Uterus (tissue), 2 donors: ENCODE results near the gene RTCB.

ENCODE experiments used
- POLR2A ChIP-seq, 2 donors: fragments of 450-650 bp; IDR thresholded peaks; one replicate each; pipeline ENCODE4 v1.6.1; 2016; ENCODE audit warnings: antibody characterized with exemption in 2 of 2, mild to moderate bottlenecking in 1 of 2, moderate library complexity in 1 of 2
- TF ChIP-seq, protein P1 (sequence below), 4 experiments: fragments of 200-600 bp in 2 of 4; fragments of 450-650 bp in 2 of 4; sonication (generic) in 2 of 4; IDR thresholded peaks; one replicate each; pipeline ENCODE4 v1.5.1; 2016 to 2019; ENCODE audit warnings: antibody characterized with exemption in 4 of 4, mild to moderate bottlenecking in 2 of 4, moderate library complexity in 1 of 4

DNA sequence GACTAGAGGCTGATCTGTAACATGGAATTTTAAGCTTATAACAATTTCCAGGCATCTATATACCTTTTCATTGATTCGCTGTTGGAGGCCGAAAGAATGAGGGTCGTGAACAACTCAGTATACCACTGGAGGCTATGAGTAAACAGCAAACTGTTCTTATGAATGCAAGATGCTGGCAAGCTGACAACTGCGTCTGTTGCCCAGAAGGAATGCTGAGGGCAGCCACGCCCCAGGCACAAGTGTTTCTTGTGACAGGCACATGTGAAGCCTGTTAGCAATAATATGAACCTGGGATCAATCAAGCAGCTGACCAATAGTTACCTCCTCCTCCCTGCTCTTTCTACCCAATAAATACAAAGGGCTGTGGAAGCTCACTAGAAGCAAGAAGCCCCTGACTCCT is 15.3 kb downstream of the RTCB start:
- TF ChIP-seq POLR2A (IDR thresholded peaks at IDR 0.05), result no peak
- TF ChIP-seq, protein P1, sequence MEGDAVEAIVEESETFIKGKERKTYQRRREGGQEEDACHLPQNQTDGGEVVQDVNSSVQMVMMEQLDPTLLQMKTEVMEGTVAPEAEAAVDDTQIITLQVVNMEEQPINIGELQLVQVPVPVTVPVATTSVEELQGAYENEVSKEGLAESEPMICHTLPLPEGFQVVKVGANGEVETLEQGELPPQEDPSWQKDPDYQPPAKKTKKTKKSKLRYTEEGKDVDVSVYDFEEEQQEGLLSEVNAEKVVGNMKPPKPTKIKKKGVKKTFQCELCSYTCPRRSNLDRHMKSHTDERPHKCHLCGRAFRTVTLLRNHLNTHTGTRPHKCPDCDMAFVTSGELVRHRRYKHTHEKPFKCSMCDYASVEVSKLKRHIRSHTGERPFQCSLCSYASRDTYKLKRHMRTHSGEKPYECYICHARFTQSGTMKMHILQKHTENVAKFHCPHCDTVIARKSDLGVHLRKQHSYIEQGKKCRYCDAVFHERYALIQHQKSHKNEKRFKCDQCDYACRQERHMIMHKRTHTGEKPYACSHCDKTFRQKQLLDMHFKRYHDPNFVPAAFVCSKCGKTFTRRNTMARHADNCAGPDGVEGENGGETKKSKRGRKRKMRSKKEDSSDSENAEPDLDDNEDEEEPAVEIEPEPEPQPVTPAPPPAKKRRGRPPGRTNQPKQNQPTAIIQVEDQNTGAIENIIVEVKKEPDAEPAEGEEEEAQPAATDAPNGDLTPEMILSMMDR (IDR thresholded peaks at IDR 0.05), result no peak
